Measurements from ENCODE around the gene ULK4.
"Not testable (repeated sequence)": the region's sequence is repeated elsewhere in the genome, so short reads cannot be mapped to it uniquely, and the experiment has no call there.

Gene ULK4

DNA sequence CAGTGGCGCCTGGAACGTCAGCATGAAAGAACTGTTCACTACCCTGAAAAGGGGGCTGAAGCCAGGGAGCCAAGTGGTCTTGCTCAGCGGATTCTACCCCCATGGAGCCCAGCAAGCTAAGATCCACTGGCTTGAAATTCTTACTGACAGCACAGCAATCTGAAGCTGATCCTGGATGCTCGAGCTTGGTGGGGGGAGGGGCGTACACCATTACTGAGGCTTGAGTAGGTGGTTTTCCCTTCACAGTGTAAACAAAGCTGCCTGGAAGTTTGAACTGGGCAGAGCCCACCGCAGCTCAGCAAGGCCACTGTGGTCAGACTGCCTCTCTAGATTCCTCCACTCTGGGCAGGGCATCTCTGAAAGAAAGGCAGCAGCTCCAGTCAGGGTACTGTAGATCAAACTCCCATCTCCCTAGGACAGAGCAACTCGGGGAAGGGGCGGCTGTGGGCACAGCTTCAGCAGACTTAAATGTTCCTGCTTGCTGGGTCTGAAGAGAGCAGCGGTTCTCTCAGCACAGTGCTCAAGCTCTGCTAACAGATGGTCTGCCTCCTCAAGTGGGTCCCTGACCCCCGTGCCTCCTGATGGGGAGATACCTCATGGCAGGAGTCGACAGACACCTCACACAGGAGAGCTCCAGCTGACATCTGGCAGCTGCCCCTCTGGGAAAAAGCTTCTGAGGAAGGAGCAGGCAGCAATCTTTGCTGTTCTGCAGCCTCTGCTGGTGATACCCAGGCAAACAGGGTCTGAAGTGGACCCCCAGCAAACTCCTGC lies 591.0 kb downstream of the ULK4 start:
- in situ Hi-C loops (cut with HindIII; ENCODE audit: low sequenced_read_pairs) = not testable (repeated sequence)

DNA sequence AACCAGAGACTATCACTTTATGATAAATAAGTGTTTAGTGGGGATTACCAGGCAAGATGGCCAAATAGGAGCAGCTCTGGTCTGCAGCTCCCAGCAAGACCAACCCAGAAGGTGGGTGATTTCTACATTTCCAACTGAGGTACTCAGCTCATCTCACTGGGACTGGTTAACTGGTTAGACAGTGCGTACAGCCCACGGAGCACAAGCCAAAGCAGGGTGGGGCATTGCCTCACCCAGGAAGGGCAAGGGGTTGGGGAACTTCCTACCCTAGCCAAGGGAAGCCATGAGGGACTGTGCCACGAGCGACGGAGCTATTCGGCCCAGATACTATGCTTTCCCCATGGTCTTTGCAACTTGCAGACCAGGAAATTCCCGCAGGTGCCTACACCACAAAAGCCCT lies 591.6 kb downstream of the ULK4 start:
- in situ Hi-C loops (cut with HindIII; ENCODE audit: low sequenced_read_pairs) = no loop called here

DNA sequence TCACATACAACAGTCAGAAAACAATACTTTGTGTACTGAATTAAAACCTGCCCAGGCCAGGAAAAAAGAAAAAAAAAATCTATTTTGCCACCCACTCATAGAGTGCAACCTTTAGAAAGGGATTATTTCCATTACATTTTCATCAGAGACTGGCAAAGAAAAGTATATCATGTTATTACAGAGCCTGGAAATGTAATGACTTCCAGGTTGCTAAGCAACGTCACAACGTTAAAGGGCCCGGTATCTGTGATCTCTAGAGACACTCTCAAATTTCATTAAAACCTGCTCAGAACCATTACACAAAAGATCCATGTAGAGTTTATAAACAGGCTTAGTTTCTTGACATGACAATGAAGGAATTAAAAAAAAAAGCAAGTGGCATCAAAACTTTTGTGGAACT lies 592.1 kb downstream of the ULK4 start:
- in situ Hi-C loops (cut with HindIII; ENCODE audit: low sequenced_read_pairs) = no loop called here

DNA sequence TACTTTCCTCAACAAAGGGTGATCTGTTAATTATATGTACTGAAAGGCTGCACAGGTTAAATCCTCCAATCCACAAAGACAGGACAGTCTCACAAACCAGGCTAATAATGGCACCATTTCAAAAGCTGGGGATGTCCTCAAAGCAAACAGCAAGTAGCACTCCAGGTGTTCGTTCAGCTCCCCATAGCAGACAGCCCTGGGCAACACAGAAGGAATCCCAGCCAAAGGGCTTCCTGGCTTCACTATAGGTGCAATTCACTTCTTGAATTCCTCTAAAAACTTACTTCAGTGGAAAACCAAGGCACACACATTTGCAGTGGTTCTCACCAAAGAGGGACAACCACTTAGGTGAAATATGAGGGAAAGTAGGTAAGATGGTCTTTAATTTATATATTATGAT lies 595.9 kb downstream of the ULK4 start:
- in situ Hi-C loops (cut with HindIII; ENCODE audit: low sequenced_read_pairs) = no loop called here

DNA sequence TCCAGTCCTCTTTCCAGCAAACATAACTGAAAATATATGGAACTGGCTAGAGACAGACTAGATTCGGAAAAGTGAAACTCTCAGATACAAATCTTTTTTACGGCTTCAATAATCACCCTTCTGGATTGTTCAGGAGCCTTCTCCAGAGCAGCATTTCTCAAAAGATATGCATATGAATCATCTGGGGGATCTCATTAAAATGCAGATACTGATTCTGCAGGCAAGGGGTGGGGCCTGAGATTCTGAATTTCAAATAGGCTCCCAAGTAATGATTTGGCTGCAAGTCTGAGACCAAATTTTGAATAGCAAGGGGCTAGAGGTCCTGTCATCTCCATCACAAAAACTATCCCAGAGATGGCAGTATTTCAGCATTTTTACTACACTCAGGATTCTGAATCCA lies 597.2 kb downstream of the ULK4 start:
- in situ Hi-C loops (cut with HindIII; ENCODE audit: low sequenced_read_pairs) = no loop called here

DNA sequence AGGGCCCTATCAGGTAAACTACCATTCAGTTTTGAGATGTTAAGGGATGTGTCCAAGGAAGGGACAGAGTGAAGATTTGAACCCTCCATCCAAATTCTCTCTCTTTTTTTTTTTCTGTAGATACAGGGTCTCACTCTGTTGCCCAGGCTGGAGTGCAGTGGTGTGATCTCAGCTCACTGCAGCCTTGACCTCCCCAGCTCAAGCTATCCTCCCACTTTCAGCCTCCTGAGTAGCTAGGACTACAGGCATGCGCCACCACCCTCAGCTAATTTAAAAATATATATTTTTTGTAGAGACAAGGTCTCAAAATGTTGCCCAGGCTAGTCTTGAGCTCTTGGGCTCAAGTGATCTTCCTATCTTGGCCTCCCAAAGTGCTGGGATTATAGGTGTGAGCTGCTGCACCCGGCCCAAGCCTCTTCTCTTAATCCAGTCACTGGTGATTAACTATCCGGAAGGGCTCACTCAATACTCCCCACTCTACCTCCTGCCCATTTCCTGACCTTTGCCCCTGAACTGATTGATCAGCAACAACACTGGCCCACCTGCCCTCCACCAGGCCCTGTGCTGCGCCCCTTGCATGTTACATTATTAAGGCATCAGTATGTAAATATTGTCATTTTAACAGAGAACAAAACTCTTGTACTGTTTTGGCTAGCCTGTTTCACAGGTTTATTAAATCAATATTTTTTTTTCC lies 597.9 kb downstream of the ULK4 start:
- in situ Hi-C loops (cut with HindIII; ENCODE audit: low sequenced_read_pairs) = no loop called here

DNA sequence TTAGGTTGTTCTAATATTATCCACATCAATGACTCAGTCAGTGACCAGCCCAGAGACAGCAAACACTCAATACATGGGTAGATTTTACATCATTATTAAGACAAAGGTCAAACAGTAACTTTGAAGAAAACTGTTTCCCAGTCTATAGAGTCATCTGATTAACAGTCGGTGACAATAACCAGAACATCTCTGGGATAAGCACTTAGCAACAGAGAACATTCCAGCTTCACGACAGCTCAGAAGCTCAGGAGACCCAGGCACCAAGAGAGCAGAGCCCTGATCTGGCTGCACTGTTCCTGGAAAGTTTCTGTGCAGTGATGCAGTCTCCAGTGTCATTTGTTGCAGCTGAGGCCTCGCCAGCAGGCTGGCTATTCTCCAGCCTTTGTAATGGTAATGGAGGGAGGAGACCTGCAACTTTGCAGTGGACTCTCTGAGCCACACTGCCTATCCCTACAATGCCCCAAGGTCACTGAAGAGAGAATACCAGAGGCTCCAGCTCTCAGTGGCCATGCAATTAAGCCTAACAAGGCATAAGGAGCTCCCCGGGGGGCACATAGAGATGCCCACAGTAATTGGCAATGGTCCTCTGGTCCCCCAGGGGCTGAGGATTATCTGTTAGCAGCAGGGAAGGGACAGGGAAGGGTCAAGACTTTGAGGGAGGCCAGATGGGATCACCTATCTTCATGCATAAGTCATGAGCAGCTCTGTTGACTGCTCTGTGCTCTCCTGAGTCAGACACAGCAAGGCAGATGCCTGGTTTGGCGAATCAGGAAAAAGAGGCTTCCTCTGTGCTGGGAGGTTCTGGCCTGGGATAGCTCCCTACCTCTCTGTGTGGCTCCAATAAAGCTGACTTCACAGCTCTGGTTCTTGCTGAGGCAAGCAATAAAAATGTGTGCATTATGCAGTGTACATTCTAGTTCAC lies 599.0 kb downstream of the ULK4 start:
- in situ Hi-C loops (cut with HindIII; ENCODE audit: low sequenced_read_pairs) = no loop called here

DNA sequence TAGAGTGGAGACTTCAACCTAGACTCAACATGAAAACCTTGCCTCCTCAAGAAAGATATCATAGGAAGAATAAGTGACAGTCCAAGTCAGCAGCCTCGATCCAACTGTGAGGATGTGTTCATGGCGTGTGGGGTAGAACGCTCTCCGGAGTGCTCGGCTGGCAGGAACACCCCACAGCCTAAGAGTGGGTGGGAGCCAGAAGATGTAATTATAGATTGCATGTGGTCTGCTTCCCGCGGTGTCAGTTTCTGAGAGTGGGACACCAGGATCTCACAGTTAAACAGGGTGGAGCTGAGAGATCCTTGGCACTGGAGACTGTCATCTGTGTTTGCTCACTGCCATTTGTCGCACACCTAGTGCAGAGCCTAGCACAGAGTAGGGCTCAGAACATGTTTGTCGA lies 604.6 kb downstream of the ULK4 start:
- in situ Hi-C loops (cut with HindIII; ENCODE audit: low sequenced_read_pairs) = no loop called here

DNA sequence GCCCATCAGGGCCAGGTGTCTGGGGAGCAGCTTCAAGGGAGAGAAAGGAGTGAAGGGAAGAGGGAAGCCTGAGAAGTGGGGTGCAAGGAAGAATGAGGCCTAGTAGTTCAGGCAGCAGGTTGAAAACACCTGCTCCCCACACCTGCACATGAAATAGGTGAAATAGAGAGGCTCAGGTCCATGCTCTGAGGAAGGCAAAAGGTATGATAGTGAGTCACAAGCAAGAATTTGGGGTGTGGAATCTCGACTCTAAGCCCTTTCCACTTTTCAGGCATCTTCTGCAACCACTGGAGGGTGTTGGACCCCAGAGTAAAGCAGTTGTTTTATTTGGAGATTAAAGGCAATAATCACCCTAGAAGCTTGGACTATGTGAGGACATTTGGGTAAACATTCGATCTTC lies 605.1 kb downstream of the ULK4 start:
- in situ Hi-C loops (cut with HindIII; ENCODE audit: low sequenced_read_pairs) = no loop called here

DNA sequence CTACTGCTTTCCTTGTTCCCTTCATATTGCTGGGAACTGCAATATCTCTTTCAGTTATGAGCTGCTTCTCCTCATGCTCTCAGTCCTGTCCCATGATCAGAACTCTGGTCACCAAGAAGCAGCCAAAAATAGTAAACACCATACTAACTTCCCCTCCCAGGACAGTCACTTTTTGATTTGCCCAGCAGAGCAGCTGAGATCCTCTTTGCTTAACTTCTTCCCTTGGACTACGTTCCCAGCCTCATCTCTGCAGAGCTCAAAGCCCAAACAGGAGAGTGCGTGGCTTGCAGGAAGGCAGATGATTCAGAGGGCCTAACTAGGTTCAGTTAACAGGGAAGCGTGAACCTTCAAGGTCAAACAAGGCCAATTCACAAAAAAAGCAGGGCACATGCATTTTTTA lies 609.4 kb downstream of the ULK4 start:
- in situ Hi-C loops (cut with HindIII; ENCODE audit: low sequenced_read_pairs) = no loop called here

DNA sequence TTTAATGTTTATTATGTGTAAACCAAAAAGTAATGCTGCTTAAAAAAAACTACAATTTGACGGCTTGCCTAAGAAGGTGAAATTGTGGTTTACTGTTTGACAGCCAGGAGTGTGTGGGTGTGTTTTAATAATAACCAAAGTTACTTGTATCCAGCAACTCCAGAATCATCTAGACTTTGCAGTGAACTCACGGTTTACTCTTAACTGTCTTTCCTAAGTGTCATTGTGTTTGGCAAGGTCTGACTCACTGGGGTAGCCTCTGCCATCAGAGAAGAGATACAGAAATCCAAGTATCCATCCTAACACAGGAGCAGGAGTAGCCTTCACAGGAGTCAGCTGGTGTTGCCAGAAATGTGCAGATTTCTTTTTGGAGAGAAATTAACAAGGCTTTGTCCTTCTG lies 611.5 kb downstream of the ULK4 start:
- in situ Hi-C loops (cut with HindIII; ENCODE audit: low sequenced_read_pairs) = no loop called here

DNA sequence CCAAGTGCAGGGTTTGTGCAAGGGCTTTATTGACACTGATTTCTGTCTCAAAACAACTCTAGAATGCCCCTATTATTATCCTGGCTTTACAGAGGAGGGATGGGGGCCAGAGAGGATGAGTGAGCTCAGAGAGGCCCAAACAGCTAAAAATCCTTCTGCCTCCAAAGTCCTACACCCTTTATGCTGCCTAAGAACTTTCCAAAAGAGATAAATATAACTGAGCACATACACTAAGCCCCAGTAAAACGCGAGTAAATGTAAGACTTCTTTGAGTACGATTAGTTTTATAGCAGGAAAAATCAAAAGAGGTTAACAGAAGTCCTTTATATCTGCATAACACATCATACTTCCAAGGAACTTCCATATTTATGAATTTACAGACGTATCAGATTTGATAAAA lies 613.5 kb downstream of the ULK4 start:
- in situ Hi-C loops (cut with HindIII; ENCODE audit: low sequenced_read_pairs) = no loop called here

DNA sequence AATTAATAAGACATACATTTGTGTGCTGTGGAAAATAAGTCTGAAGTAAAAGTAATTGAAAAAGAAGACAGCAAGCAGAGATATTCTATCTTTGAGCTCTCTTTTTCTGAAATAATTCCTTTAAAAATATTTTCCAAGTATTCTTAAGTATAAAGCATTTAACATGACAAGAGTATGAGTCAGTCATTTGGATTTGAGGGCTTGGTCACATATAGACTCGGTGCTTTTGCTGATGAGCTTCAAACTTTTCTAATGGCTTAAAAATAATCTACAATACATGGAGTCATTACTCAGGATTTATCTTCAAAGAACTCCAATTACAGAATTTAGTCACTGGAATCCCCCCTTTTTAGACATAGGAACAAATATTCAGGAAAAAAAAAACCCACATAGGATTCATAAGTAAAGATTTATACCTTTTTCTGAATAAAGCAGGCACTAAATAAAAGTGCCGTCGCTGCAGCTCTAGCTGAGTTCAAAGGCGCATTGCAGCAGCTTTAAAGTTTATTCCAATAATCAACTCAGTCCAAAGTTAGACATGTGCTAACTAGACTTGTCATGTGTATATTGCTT lies 615.1 kb downstream of the ULK4 start:
- in situ Hi-C loops (cut with HindIII; ENCODE audit: low sequenced_read_pairs) = no loop called here

DNA sequence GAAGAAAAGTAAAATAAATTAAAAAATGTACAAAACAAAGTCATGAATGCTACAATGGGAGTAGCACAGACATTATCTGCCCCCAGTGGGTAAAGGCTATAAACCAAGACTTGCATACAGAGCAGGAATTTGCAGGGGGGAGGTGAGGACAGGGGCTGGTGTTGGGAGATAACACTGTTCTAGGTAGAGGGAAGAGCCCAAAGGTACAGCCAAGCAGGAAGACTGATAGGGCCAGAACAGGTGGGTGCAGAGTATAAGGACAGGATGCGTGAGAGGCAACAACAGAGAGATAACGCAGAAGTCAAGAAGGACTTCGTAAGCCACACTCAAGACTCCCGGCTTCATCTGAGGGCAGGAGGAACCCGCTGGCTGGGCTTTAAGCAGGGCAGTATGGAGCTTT lies 616.1 kb downstream of the ULK4 start:
- in situ Hi-C loops (cut with HindIII; ENCODE audit: low sequenced_read_pairs) = no loop called here

DNA sequence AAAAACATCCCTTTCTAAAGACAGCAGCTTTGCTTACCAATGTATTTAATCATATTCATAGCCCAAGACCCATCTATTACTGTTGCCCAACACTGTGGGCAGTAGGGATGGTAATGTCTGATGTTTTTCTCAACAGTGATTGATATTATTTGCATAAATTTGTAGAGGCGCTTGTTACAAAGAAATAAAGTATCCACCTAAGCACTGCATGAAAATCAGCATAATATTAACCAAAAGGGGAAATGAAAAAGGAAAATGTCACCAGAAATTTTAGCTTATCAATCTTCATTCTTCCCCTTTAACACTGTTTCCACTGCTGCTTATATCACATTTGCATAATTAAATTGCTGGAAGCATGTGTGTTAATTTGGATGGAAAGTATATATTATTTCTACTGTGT lies 622.1 kb downstream of the ULK4 start:
- in situ Hi-C loops (cut with HindIII; ENCODE audit: low sequenced_read_pairs) = no loop called here

DNA sequence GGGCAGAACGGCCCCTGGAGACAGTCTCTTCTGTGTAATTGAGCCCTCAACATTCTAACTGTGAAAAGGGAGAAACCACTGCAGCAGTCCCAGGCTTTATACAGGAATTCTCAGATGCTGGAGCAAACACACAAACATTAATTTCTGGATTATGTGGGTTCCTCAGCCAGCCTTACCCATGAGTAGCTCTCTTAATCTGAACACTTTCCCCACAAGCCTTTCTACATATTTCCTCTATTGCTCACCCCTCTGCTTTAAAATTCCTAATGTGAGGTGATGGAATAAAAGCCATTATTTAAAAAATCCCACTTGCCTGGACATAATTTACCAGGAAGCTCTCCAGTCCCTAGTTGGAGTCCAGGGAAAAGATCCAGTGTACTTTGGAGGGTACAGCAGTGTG lies 623.6 kb downstream of the ULK4 start:
- in situ Hi-C loops (cut with HindIII; ENCODE audit: low sequenced_read_pairs) = no loop called here

DNA sequence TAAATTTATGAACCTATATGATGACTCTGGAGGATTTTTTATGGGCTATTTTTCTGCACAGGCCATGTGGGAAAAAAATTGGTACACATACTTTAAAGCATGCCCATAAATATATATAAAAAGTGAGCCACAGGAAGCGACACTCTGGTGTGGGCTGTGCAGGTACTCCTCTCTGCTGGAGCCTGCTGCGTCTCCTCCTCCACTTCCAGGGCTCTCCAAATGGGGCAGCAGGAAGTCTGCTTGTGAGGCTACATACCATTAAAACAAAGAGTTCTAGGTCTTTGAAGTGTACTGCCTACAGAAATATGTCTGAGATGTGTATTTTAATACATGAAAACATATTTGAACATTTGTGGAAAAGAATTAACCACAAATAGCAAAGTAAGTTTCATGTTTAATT lies 627.5 kb downstream of the ULK4 start:
- in situ Hi-C loops (cut with HindIII; ENCODE audit: low sequenced_read_pairs) = no loop called here

DNA sequence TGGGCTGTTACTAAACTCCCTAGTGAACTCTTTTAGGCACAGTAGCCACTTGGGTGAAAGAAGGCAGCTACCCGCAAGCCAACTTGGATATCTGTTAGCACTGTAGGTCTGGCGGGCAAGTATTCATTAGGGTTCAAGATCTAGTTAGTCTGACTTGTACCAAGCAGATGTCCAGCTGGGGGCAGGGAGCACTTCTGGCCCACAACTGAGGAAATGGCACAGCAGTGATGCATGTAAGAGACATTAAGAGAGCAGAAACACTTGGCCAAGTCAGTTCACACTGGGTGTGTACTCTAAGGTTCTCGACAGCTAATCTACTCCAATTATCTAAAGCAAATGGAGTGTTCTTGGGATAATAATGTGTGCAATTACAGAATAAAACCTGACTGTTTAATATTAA lies 630.9 kb downstream of the ULK4 start:
- in situ Hi-C loops (cut with HindIII; ENCODE audit: low sequenced_read_pairs) = no loop called here

DNA sequence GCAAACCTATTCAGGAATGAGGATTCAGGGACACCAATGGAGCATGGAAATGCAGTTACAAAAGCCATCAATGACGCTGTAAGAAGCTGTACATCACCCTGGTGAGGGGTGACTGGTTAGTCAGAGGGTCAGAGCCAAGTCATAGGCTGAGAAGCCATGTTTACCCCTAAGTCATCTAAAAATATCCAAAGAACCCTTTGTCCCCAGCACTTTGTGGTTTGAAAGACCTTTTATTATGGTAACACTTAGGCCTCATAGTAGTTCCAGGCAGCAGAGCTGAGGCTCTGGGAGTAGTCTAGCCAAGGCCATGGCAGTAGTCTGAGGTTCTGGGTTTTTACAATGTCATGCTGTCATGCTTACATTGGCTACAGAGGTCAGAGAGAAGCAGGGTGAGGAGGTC lies 631.4 kb downstream of the ULK4 start:
- in situ Hi-C loops (cut with HindIII; ENCODE audit: low sequenced_read_pairs) = no loop called here

DNA sequence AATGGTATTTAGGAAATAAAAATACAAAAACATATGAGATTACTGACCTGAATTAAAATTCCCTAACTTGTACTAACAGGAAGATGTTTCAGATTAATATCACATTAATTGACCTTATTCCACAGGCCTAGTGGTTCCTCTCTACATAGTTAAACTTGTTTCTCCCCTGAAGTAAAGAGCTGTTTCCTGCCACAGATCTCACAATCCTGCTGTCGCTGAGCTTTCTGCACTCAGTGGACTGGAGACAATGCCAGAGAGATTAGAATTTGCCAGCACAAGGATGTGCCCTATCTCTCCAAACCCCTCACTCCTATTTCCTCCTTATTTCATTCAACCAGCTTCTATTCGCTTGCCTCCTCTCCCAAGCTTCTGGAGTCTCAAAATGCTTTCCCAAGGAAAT lies 632.0 kb downstream of the ULK4 start:
- in situ Hi-C loops (cut with HindIII; ENCODE audit: low sequenced_read_pairs) = no loop called here

DNA sequence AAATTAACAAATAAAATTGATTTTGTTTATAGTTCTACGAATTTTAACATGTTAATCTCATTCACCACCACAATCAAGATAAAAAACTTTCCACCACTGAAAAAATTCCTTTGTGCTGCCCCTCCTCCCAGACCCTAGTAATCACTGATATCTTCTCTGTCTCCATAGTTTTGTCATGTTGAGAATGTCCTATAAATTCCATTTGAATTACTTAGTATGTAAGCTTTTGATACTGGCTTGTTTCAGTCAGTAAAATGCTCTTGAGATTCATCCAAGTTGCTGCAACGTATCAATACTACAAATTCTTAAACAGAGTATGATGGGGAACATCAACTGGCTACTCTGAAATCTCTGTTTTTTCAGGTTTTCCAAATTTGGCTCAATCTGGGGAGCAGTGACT lies 633.0 kb downstream of the ULK4 start:
- in situ Hi-C loops (cut with HindIII; ENCODE audit: low sequenced_read_pairs) = no loop called here

Measured in DLD1 (cell line).